Stomach (tissue), 9 donors: ENCODE measurements around the gene ATP11A. TPM values are rescaled to one million over a fixed set of nuclear protein-coding genes. Genes with fewer than 3 reads are reported as not detected.

Experiments
- DNase-seq, 2 donors: peaks; one replicate each; pipeline versions ENCODE4 v3.0.0 to v3.0.0-alpha.2; 2013 to 2019
- H3K27ac ChIP-seq, 5 donors: fragments of 200-600 bp in 4 of 5; sonication (generic) in 4 of 5; one replicate each; pipeline ENCODE4 v1.5.1; 2013 to 2019; ENCODE audit warnings: mild to moderate bottlenecking in 1 of 5, moderate library complexity in 1 of 5
- H3K27me3 ChIP-seq, 3 donors: fragments of 200-600 bp; sonication (generic); one replicate each; pipeline ENCODE4 v1.5.1; 2017 to 2019; ENCODE audit warnings: mixed run types in 1 of 3
- H3K36me3 ChIP-seq, 4 donors: fragments of 200-600 bp; sonication (generic); 1 replicate in 3 of 4; 2 replicates in 1 of 4; pipeline ENCODE4 v1.5.1; 2016 to 2019
- H3K4me1 ChIP-seq, 4 donors: fragments of 200-600 bp; sonication (generic); one replicate each; pipeline ENCODE4 v1.5.1; 2016 to 2019
- H3K4me3 ChIP-seq, 4 donors: fragments of 200-600 bp; sonication (generic) in 3 of 4; one replicate each; pipeline ENCODE4 v1.5.1; 2016 to 2019; ENCODE audit warnings: mild to moderate bottlenecking in 1 of 4
- H3K9me3 ChIP-seq, 4 donors: fragments of 200-600 bp; sonication (generic); one replicate each; pipeline ENCODE4 v1.5.1; 2016 to 2019
- CTCF ChIP-seq, 7 experiments: fragments of 450-650 bp in 4 of 7; fragments of 200-600 bp in 3 of 7; sonication (generic) in 3 of 7; IDR thresholded peaks; one replicate each; pipeline ENCODE4 v1.5.1; 2016 to 2019; ENCODE audit warnings: antibody characterized with exemption in 7 of 7, control low read depth in 2 of 7, mild to moderate bottlenecking in 1 of 7
- EP300 ChIP-seq: sonication (generic); formaldehyde crosslinking; IDR thresholded peaks from one replicate; pipeline ENCODE4 v1.6.1; 2017; ENCODE audit warnings: antibody characterized with exemption
- POLR2A ChIP-seq, 4 donors: fragments of 450-650 bp; IDR thresholded peaks; one replicate each; pipeline ENCODE4 v1.6.1; 2016; ENCODE audit warnings: antibody characterized with exemption in 4 of 4, control low read depth in 2 of 4, mild to moderate bottlenecking in 1 of 4, moderate library complexity in 1 of 4
- POLR2AphosphoS5 ChIP-seq, 3 donors: sonication (generic); formaldehyde crosslinking; IDR thresholded peaks; one replicate each; pipeline ENCODE4 v1.6.1; 2016; ENCODE audit warnings: antibody characterized with exemption in 3 of 3
- WGBS, 5 donors: extraction: QIAGEN DNeasy Blood & Tissue Kit in 3 of 5; methylation state at CpG; one replicate each; pipeline versions ENCODE4 v1.1.5 to v1.1.7; 2013 to 2018; 5-methylcytosine and 5-hydroxymethylcytosine counted together
- intact Hi-C: fragments of 100-400 bp; cut with DNase I; formaldehyde crosslinking; loops from one replicate; pipeline ENCODE4 v1.15.1; 2023; ENCODE audit warnings: low total_unique reads
- polyA plus RNA-seq, 3 donors: library from polyadenylated mRNA; stranded (reverse); fragments of 200-250 nt; gene quantifications; one replicate each; pipeline ENCODE4 v1.2.3, GENCODE V29; 2013
- total RNA-seq, 5 donors: library from RNA; depleted of rRNA; stranded (reverse); fragments of >200 nt; gene quantifications; one replicate each; pipeline versions ENCODE4 v1.1.0 to v1.2.3, GENCODE V29; 2014 to 2016
- donor health status: healthy with polysubstance abuse.
- donor health status: Bipolar disorder and iron deficiency.
- donor health status: healthy.

The ATP11A gene
- total and polyA plus RNA-seq, 8 donors: 1.1 to 70.9 (median 12.3) TPM

GRCh38 chr13:112843392-112844111 is 153.7 kb downstream of the ATP11A start:
- intact Hi-C loops: no loop called here
- peak overlapping the region in 1 of 5 donors; percentile 59 for H3K27ac ChIP-seq
- TF ChIP-seq POLR2AphosphoS5 (IDR thresholded peaks at IDR 0.05) (no peak), POLR2A (IDR thresholded peaks at IDR 0.05) (no peak), CTCF (IDR thresholded peaks at IDR 0.05) (no peak), EP300 (no peak)
- peaks cover 0 to 4% (median 0%) of the 10 kb centered on the region in 4 donors for H3K9me3 ChIP-seq
- no peaks in the 10 kb centered on the region for H3K27me3 ChIP-seq
- 87 to 96% (median 92%) methylated on average over 21 to 28 of the region's 28 CpGs for WGBS, 5 donors
- H3K4me3 ChIP-seq: no peak overlapping the region
- peak in 1 of 2 donors; percentile 70 for DNase-seq
- peaks cover 0 to 81% (median 69%) of the 10 kb centered on the region in 4 donors for H3K36me3 ChIP-seq
- H3K4me1 ChIP-seq: no peaks in the 10 kb centered on the region

- Histone ChIP-seq H3K9me3 (peaks cover 0 to 4% (median 0%) of the 10 kb centered on the region in 4 donors), H3K36me3 (peaks cover 0 to 75% (median 63%) of the 10 kb centered on the region in 4 donors), H3K4me3 (no peak overlapping the region), H3K27me3 (no peaks in the 10 kb centered on the region), H3K4me1 (no peaks in the 10 kb centered on the region), H3K27ac (no peak overlapping the region)
- no peak for TF ChIP-seq POLR2A (IDR thresholded peaks at IDR 0.05)
- TF ChIP-seq POLR2AphosphoS5 (IDR thresholded peaks at IDR 0.05): no peak
- no peak for TF ChIP-seq EP300
- no peak for TF ChIP-seq CTCF (IDR thresholded peaks at IDR 0.05)
- WGBS, 5 donors: 88 to 98% (median 93%) methylated on average over 23 of the region's 23 CpGs
- intact Hi-C loops: no loop called here
- no peak for DNase-seq
These were observed 154.6 kb downstream of the ATP11A start for GRCh38 chr13:112844411-112844810.

GRCh38 chr13:112844879-112845278 is 155.0 kb downstream of the ATP11A start:
- no peak for DNase-seq
- no peaks in the 10 kb centered on the region for H3K4me1 ChIP-seq
- 94 to 99% (median 98%) methylated on average over 8 to 10 of the region's 10 CpGs for WGBS, 5 donors

More at GRCh38 chr13:112844879-112845278, 155.0 kb downstream of the ATP11A start:
- intact Hi-C loops: no loop called here
- TF ChIP-seq POLR2AphosphoS5 (IDR thresholded peaks at IDR 0.05) (no peak), CTCF (IDR thresholded peaks at IDR 0.05) (no peak), POLR2A (IDR thresholded peaks at IDR 0.05) (no peak), EP300 (no peak)
- Histone ChIP-seq H3K4me3 (no peak overlapping the region), H3K27me3 (no peaks in the 10 kb centered on the region), H3K9me3 (peaks cover 0 to 4% (median 0%) of the 10 kb centered on the region in 4 donors), H3K36me3 (peaks cover 0 to 75% (median 58%) of the 10 kb centered on the region in 4 donors), H3K27ac (no peak overlapping the region)
